C4-2B (cell line): ENCODE results near the gene ESRRB.

ENCODE experiments used
- H3K27ac ChIP-seq: fragments of 450-650 bp; 2 replicates; pipeline ENCODE4 v1.5.1; 2017
- ZFX ChIP-seq: fragments of 450-650 bp; IDR thresholded peaks from 2 replicates; pipeline ENCODE4 v1.6.1; 2017
- TF ChIP-seq, protein P1 (sequence below): fragments of 450-650 bp; conservative IDR thresholded peaks from 2 replicates; pipeline ENCODE4 v1.5.1; 2017; ENCODE audit warnings: mild to moderate bottlenecking

ESRRB gene

GRCh38 chr14:76354310-76354709 lies 21.6 kb upstream of the ESRRB start:
- H3K27ac ChIP-seq = no peak overlapping the region
- TF ChIP-seq, protein P1, sequence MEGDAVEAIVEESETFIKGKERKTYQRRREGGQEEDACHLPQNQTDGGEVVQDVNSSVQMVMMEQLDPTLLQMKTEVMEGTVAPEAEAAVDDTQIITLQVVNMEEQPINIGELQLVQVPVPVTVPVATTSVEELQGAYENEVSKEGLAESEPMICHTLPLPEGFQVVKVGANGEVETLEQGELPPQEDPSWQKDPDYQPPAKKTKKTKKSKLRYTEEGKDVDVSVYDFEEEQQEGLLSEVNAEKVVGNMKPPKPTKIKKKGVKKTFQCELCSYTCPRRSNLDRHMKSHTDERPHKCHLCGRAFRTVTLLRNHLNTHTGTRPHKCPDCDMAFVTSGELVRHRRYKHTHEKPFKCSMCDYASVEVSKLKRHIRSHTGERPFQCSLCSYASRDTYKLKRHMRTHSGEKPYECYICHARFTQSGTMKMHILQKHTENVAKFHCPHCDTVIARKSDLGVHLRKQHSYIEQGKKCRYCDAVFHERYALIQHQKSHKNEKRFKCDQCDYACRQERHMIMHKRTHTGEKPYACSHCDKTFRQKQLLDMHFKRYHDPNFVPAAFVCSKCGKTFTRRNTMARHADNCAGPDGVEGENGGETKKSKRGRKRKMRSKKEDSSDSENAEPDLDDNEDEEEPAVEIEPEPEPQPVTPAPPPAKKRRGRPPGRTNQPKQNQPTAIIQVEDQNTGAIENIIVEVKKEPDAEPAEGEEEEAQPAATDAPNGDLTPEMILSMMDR = no peak
- no peak for TF ChIP-seq ZFX

- H3K27ac ChIP-seq = no peak overlapping the region
- TF ChIP-seq ZFX = no peak
- TF ChIP-seq, protein P1 = no peak
Measured at GRCh38 chr14:76355771-76356170, 20.2 kb upstream of the ESRRB start.

DNA sequence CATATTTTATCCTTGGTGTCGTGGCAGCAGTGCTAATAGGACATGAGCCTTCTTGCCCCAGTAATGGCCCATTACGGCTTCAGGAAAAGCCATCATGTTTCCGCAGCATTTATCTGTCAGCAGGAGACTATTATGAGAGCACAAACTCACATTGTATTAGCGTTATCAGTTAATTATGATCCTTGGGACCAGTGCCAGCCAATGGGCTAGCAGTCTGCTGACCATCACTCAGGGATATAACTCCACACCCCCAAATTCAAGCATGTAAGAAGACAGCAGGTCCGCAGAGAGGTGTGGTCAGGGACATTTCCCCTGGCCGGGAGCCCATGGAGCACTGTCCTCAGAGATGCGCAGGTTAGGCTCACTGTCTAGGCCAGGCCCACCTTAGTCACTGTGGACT lies 4.9 kb upstream of the ESRRB start:
- TF ChIP-seq ZFX = no peak
- TF ChIP-seq, protein P1 = no peak
- no peak overlapping the region for H3K27ac ChIP-seq

DNA sequence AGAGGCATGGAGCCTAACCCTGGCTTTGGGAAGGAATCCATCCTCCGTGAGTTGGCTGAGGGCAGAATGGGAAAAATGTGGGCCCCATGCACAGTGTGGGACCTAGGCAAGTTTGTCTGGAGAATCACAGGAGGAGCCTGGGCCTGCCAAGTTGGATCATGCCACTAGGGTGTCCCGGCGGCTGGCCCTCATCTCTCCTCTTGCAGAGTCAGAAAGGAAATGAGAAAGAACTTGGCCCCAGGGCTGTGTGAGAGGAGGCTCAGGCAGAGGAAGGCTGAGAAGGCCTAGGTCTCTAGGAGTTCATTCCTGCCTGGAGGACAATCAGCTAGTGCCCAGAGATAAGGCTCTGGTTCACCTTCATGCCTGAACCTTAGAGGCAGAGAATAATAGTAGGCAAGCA lies 2.5 kb upstream of the ESRRB start:
- TF ChIP-seq, protein P1 = no peak
- TF ChIP-seq ZFX = no peak

GRCh38 chr14:76375484-76375883 lies 453 bp upstream of the ESRRB start:
- no peak overlapping the region for H3K27ac ChIP-seq
- TF ChIP-seq, protein P1 = no peak
- TF ChIP-seq ZFX = no peak

More for the DNA sequence above, 2.5 kb upstream of the ESRRB start:
- H3K27ac ChIP-seq = no peak overlapping the region

- H3K27ac ChIP-seq = no peak overlapping the region
- TF ChIP-seq, protein P1 = no peak
- TF ChIP-seq ZFX = no peak
Measured at GRCh38 chr14:76376409-76376877, 506 bp downstream of the ESRRB start.

DNA sequence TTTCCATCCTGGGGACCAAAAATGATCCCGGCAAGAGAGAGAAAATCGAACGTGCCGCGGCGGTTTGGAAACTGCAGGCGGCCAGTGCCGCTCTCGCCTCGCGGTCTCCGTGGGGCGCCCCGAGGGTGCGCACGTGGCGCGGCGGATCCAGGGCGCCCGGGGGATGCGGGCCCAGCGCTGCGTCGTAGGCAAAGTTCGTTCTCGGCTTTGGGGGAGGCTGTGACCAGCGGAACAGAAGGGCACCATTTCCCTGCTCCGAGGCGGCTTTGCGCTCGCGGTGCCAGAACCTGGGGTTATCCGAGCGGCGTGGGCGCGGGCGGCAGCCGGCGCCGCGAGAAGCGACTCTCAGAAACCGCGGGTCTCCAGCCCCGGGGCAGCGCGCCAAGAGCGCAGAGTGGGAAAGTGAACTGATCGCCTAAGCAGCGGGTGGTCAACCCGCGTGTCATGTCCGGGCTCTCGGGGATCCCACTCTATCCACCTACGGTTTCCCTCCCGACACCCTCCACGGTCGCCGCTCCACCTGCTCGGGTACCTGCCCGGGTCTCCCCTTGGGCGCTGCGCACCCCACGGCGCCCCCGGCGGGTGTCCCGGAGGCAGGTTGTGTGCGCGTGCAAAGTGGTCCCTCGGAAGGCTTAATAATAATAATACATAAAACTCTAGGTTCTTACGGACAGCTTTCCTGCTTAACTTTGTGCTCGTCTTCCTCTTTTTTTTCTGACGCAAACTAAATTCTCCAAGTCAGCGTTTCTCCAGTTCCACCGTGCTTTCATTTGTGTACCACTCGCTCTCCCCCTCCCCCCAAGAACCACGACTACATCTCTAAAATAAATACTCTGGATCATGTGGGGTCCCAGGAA lies 1.2 kb downstream of the ESRRB start:
- no peak for TF ChIP-seq ZFX
- TF ChIP-seq, protein P1 = no peak
- H3K27ac ChIP-seq = no peak overlapping the region
